ENCODE measurements around the gene SRD5A3. TPM values are rescaled to one million over a fixed set of nuclear protein-coding genes. Genes with fewer than 3 reads are reported as not detected.
A peak's percentile ranks its signal among the peaks of the same experiment; 100 is the strongest.
"Not testable (repeated sequence)": the region's sequence is repeated elsewhere in the genome, so short reads cannot be mapped to it uniquely, and the experiment has no call there.

The SRD5A3 gene
- total RNA-seq, 4 donors from 2014 or later, result 1.2 to 13.5 (median 4.9) TPM

DNA sequence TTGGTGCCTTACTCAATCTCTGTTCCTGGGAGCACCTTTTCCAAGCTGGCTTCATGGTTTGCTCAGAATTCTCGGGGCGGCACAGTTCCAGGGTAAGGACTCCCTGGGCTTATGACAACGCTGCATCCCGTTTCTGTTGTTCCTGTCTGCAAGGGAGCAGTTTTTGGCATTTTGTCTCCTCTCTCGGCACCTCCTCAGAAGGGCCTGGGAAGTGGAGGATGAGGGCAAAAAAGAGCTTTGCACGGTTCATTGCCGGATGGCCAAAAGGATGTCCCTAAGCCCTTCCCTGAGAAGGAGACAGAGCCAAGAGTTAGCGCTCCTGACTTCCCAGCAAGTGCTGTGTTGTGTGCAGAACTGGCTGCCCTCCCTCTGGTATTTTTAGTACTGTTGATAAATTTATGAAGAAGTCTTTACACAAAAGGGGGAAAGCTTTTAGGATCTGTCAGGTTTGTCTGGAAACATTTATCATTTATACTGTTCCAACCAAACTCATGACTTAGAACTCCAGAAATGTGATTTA is 13.4 kb downstream of the SRD5A3 start:
- intact Hi-C loops (cut with DNase I; ENCODE audit: low total_unique reads), result no loop called here
- Histone ChIP-seq H3K9me3 (no peaks in the 10 kb centered on the region), H3K36me3 (no peaks in the 10 kb centered on the region), H3K27ac (peak overlapping the region; percentile 52 to 70 (median 64)), H3K4me1 (peaks cover 0 to 20% (median 15%) of the 10 kb centered on the region in 4 donors), H3K27me3 (no peaks in the 10 kb centered on the region), H3K4me3 (no peak overlapping the region)
- in situ Hi-C loops (cut with MboI; ENCODE audit: low pct_ligation_motif_present in 1 of 4, low pct_unique_long_range_greater_than_20kb in 1 of 4, low sequenced_read_pairs in 3 of 4), result loop anchor here in 2 of 4 donors (10.0 to 25.0 kb wide), 3 partner anchors 195 to 503 kb away; partner anchors contain the start of gene EXOC1 (in 1 of the 2)
- no peak for DNase-seq
- TF ChIP-seq POLR2A (IDR thresholded peaks at IDR 0.05) (no peak), POLR2AphosphoS5 (IDR thresholded peaks at IDR 0.05) (peak in 2 of 3 donors; percentile 40 to 49), CTCF (IDR thresholded peaks at IDR 0.05) (no peak)
- WGBS, 2 donors (ENCODE audit: low coverage in 1 of 2), result 68 to 100% methylated on average over 1 to 8 of the region's 8 CpGs

DNA sequence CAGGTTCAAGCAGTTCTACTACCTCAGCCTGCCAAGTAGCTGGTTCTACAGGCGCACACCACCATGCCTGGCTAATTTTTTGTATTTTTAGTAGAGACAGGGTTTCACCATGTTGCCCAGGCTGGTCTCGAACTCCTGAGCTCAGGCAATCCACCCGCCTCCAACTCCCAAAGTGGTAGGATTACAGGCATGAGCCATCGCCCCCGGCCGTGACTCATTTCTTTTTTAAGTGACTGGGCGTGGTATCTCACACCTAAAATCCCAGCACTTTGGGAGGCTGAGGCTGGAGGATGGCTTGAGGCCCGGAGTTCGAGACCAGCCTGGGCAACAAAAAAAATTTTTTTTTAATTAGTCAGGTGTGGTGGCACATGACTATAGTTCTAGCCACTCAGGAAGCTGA is 16.9 kb downstream of the SRD5A3 start:
- H3K9me3 ChIP-seq; intact Hi-C loops (cut with DNase I; ENCODE audit: low total_unique reads); DNase-seq; H3K36me3 ChIP-seq; H3K4me3 ChIP-seq; H3K27ac ChIP-seq; H3K27me3 ChIP-seq: not testable (repeated sequence)
- 93 to 100% methylated on average over 1 to 9 of the region's 9 CpGs for WGBS, 2 donors (ENCODE audit: low coverage in 1 of 2)
- H3K4me1 ChIP-seq, result peaks cover 0 to 16% (median 13%) of the 10 kb centered on the region in 4 donors
- in situ Hi-C loops (cut with MboI; ENCODE audit: low pct_ligation_motif_present in 1 of 4, low pct_unique_long_range_greater_than_20kb in 1 of 4, low sequenced_read_pairs in 3 of 4), result loop anchor here in 1 of 4 donors (25.0 kb wide), 2 partner anchors 374 to 499 kb away; partner anchors contain the start of gene EXOC1

GRCh38 chr4:55363691-55364351 is 17.8 kb downstream of the SRD5A3 start:
- in situ Hi-C loops (cut with MboI; ENCODE audit: low pct_ligation_motif_present in 1 of 4, low pct_unique_long_range_greater_than_20kb in 1 of 4, low sequenced_read_pairs in 3 of 4), result loop anchor here in 1 of 4 donors (25.0 kb wide), 2 partner anchors 373 to 498 kb away; partner anchors contain the start of gene EXOC1
- WGBS, 2 donors (ENCODE audit: low coverage in 1 of 2), result 92% methylated on average over 9 of the region's 9 CpGs; no CpG with 5 or more reads in 1 of the 2 donors
- Histone ChIP-seq H3K36me3 (no peaks in the 10 kb centered on the region), H3K4me1 (peaks cover 0 to 8% (median 4%) of the 10 kb centered on the region in 4 donors), H3K4me3 (no peak overlapping the region), H3K27me3 (no peaks in the 10 kb centered on the region), H3K9me3 (no peaks in the 10 kb centered on the region), H3K27ac (no peak overlapping the region)
- TF ChIP-seq POLR2A (IDR thresholded peaks at IDR 0.05), result no peak
- no peak for TF ChIP-seq CTCF (IDR thresholded peaks at IDR 0.05)
- no peak for TF ChIP-seq POLR2AphosphoS5 (IDR thresholded peaks at IDR 0.05)
- no peak for TF ChIP-seq EP300 (IDR thresholded peaks at IDR 0.05; ENCODE audit: low read depth)
- no peak for DNase-seq
- intact Hi-C loops (cut with DNase I; ENCODE audit: low total_unique reads), result no loop called here

DNA sequence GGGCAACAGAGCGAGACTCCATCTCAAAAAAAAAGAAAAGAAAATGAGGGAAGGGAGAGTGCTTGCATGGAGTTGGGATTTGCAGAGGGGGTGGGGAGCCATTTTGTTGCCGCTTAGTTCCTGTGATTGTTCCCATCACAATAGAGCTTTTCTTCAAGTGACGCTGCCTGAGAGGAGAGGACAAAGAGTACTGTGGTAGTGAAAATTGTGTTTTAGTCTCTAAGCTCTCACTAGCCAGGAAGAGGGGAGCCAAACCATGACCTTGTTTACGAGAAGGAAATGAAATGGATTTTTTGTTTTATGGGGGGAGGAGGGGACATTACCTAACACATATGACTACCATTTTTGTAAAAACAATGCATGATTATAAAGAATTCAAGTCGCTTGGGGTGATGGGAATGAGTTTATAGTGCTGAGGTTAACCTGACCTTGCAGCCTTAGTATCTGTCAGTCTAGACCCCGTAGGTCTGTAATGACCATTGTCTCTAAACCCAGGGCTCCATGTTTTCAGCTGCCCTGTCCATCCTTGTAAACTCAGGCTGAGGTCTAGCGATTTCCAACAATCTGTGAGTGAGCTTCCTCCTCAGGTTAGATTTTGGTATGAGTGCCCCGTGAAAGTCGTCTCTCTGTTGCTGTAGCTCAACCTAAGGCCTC is 18.8 kb downstream of the SRD5A3 start:
- Histone ChIP-seq H3K9me3 (no peaks in the 10 kb centered on the region), H3K4me1 (no peaks in the 10 kb centered on the region), H3K4me3 (no peak overlapping the region), H3K27me3 (no peaks in the 10 kb centered on the region), H3K36me3 (no peaks in the 10 kb centered on the region), H3K27ac (no peak overlapping the region)
- TF ChIP-seq POLR2AphosphoS5 (IDR thresholded peaks at IDR 0.05), result no peak
- no peak for TF ChIP-seq POLR2A (IDR thresholded peaks at IDR 0.05)
- TF ChIP-seq EP300 (IDR thresholded peaks at IDR 0.05; ENCODE audit: low read depth), result no peak
- TF ChIP-seq CTCF (IDR thresholded peaks at IDR 0.05), result no peak
- in situ Hi-C loops (cut with MboI; ENCODE audit: low pct_ligation_motif_present in 1 of 4, low pct_unique_long_range_greater_than_20kb in 1 of 4, low sequenced_read_pairs in 3 of 4), result loop anchor here in 1 of 4 donors (25.0 kb wide), 2 partner anchors 372 to 497 kb away; partner anchors contain the start of gene EXOC1
- intact Hi-C loops (cut with DNase I; ENCODE audit: low total_unique reads), result no loop called here
- no peak for DNase-seq
- WGBS, 2 donors (ENCODE audit: low coverage in 1 of 2), result 93 to 94% methylated on average over 7 to 9 of the region's 9 CpGs
